Cortex of kidney (tissue), 1 donor: ENCODE measurements around the gene P2RX6.
"Not testable (repeated sequence)": the region's sequence is repeated elsewhere in the genome, so short reads cannot be mapped to it uniquely, and the experiment has no call there.

Experiments used
- DNase-seq: peaks from one replicate; lab custom pipeline; 2025; lab: John Stamatoyannopoulos, UW

P2RX6 gene

GRCh38 chr22:20994128-20994901 is 20.6 kb upstream of the P2RX6 start:
- no peak for DNase-seq

- DNase-seq: no peak
These were observed 20.1 kb upstream of the P2RX6 start for GRCh38 chr22:20994902-20995241.

GRCh38 chr22:20995329-20996030 is 19.5 kb upstream of the P2RX6 start:
- no peak for DNase-seq

- DNase-seq: no peak
These were observed 18.9 kb upstream of the P2RX6 start for GRCh38 chr22:20996031-20996410.

GRCh38 chr22:20996598-20997535 is 18.1 kb upstream of the P2RX6 start:
- no peak for DNase-seq

- DNase-seq: no peak
These were observed 17.3 kb upstream of the P2RX6 start for GRCh38 chr22:20997536-20998257.

GRCh38 chr22:20998411-20999336 is 16.3 kb upstream of the P2RX6 start:
- DNase-seq: no peak

GRCh38 chr22:20999350-21000206 is 15.4 kb upstream of the P2RX6 start:
- DNase-seq: no peak

GRCh38 chr22:21000207-21000986 is 14.6 kb upstream of the P2RX6 start:
- no peak for DNase-seq

GRCh38 chr22:21000987-21001600 is 13.9 kb upstream of the P2RX6 start:
- DNase-seq: no peak

- DNase-seq: no peak
These were observed 13.2 kb upstream of the P2RX6 start, which contains the start of gene THAP7 for GRCh38 chr22:21001601-21002325. Gene THAP7 (minus strand): TSS chr22:21002118. CDS start chr22:21001911, 207 bp downstream.

GRCh38 chr22:21003782-21004181 is 11.2 kb upstream of the P2RX6 start:
- no peak for DNase-seq

GRCh38 chr22:21009208-21009607 is 5.8 kb upstream of the P2RX6 start:
- not testable (repeated sequence) for DNase-seq

GRCh38 chr22:21009638-21010425 is 5.1 kb upstream of the P2RX6 start:
- DNase-seq: no peak

- no peak for DNase-seq
These were observed 4.4 kb upstream of the P2RX6 start for GRCh38 chr22:21010426-21011113.
